ENCODE data around the gene BMPR1A.
A peak's percentile ranks its signal among the peaks of the same experiment; 100 is the strongest.
"Not testable (repeated sequence)": the region's sequence is repeated elsewhere in the genome, so short reads cannot be mapped to it uniquely, and the experiment has no call there.

BMPR1A gene

GRCh38 chr10:86733260-86733671 lies 23.2 kb upstream of the BMPR1A start:
- H3K79me2 ChIP-seq (ENCODE audit: low read length): no peaks in the 10 kb centered on the region
- TF ChIP-seq EZH2phosphoT487 (IDR thresholded peaks at IDR 0.05; ENCODE audit: low read depth) (no peak), CTCF (IDR thresholded peaks at IDR 0.05; ENCODE audit: low read depth, low read length) (no peak)
- no peak overlapping the region for H3K27ac ChIP-seq (ENCODE audit: low read length)
- H3K27me3 ChIP-seq (ENCODE audit: low read depth, low read length): no peaks in the 10 kb centered on the region
- H3K4me1 ChIP-seq (ENCODE audit: low read length): peaks cover 8% of the 10 kb centered on the region; the same call in 1 of the 2 replicates
- H2AFZ ChIP-seq (ENCODE audit: low read depth, low read length): no peak overlapping the region
- H3K9ac ChIP-seq (ENCODE audit: low read length): no peak overlapping the region
- no peaks in the 10 kb centered on the region for H3K9me3 ChIP-seq (ENCODE audit: insufficient read depth, low read length)
- H3K4me3 ChIP-seq (ENCODE audit: low read length): no peak overlapping the region
- H3K36me3 ChIP-seq (replicated peaks; ENCODE audit: low read depth, low read length): no peaks in the 10 kb centered on the region
- no peaks in the 10 kb centered on the region for H4K20me1 ChIP-seq (ENCODE audit: insufficient read depth, low read length)
- H3K4me2 ChIP-seq (ENCODE audit: low read length): no peak overlapping the region

GRCh38 chr10:86734207-86734988 lies 22.0 kb upstream of the BMPR1A start:
- no peak overlapping the region for H3K9ac ChIP-seq (ENCODE audit: low read length)
- H3K4me2 ChIP-seq (ENCODE audit: low read length): peak overlapping the region; percentile 9; the same call in 1 of the 2 replicates
- no peaks in the 10 kb centered on the region for H4K20me1 ChIP-seq (ENCODE audit: insufficient read depth, low read length)
- H3K27me3 ChIP-seq (ENCODE audit: low read depth, low read length): no peaks in the 10 kb centered on the region
- H3K79me2 ChIP-seq (ENCODE audit: low read length): no peaks in the 10 kb centered on the region
- peaks cover 8% of the 10 kb centered on the region; the same call in 1 of the 2 replicates for H3K4me1 ChIP-seq (ENCODE audit: low read length)
- H3K4me3 ChIP-seq (ENCODE audit: low read length): no peak overlapping the region
- H2AFZ ChIP-seq (ENCODE audit: low read depth, low read length): no peak overlapping the region
- no peak for TF ChIP-seq CTCF (IDR thresholded peaks at IDR 0.05; ENCODE audit: low read depth, low read length)
- no peak for TF ChIP-seq EZH2phosphoT487 (IDR thresholded peaks at IDR 0.05; ENCODE audit: low read depth)
- H3K9me3 ChIP-seq (ENCODE audit: insufficient read depth, low read length): no peaks in the 10 kb centered on the region
- no peaks in the 10 kb centered on the region for H3K36me3 ChIP-seq (replicated peaks; ENCODE audit: low read depth, low read length)
- H3K27ac ChIP-seq (ENCODE audit: low read length): no peak overlapping the region

GRCh38 chr10:86735278-86735677 lies 21.1 kb upstream of the BMPR1A start:
- H4K20me1 ChIP-seq (ENCODE audit: insufficient read depth, low read length); H3K27ac ChIP-seq (ENCODE audit: low read length); H3K79me2 ChIP-seq (ENCODE audit: low read length); H3K4me2 ChIP-seq (ENCODE audit: low read length); H3K9me3 ChIP-seq (ENCODE audit: insufficient read depth, low read length); H2AFZ ChIP-seq (ENCODE audit: low read depth, low read length); H3K27me3 ChIP-seq (ENCODE audit: low read depth, low read length); H3K4me3 ChIP-seq (ENCODE audit: low read length); H3K36me3 ChIP-seq (replicated peaks; ENCODE audit: low read depth, low read length); H3K4me1 ChIP-seq (ENCODE audit: low read length); H3K9ac ChIP-seq (ENCODE audit: low read length): not testable (repeated sequence)

- Histone ChIP-seq H2AFZ (ENCODE audit: low read depth, low read length) (no peak overlapping the region), H3K27ac (ENCODE audit: low read length) (no peak overlapping the region), H3K36me3 (replicated peaks; ENCODE audit: low read depth, low read length) (no peaks in the 10 kb centered on the region), H3K4me3 (ENCODE audit: low read length) (no peak overlapping the region), H3K27me3 (ENCODE audit: low read depth, low read length) (no peaks in the 10 kb centered on the region), H3K9me3 (ENCODE audit: insufficient read depth, low read length) (no peaks in the 10 kb centered on the region), H3K79me2 (ENCODE audit: low read length) (no peaks in the 10 kb centered on the region), H3K4me1 (ENCODE audit: low read length) (no peaks in the 10 kb centered on the region), H3K4me2 (ENCODE audit: low read length) (no peak overlapping the region), H3K9ac (ENCODE audit: low read length) (no peak overlapping the region), H4K20me1 (ENCODE audit: insufficient read depth, low read length) (no peaks in the 10 kb centered on the region)
- no peak for TF ChIP-seq CTCF (IDR thresholded peaks at IDR 0.05; ENCODE audit: low read depth, low read length)
- no peak for TF ChIP-seq EZH2phosphoT487 (IDR thresholded peaks at IDR 0.05; ENCODE audit: low read depth)
Observed at GRCh38 chr10:86742230-86742629, 14.2 kb upstream of the BMPR1A start.

Data from OCI-LY3 (cell line).